Mesendoderm (in vitro differentiated cells): Measurements from ENCODE around the gene SLC39A11.

ENCODE experiments used
- DNase-seq: peaks from one replicate; pipeline ENCODE4 v3.0.0; 2013
- H2AK5ac ChIP-seq: 2 replicates; pipeline ENCODE4 v1.6.1; 2013; ENCODE audit warnings: low read length, inconsistent platforms
- H2BK120ac ChIP-seq: 2 replicates; pipeline ENCODE4 v1.6.1; 2013; ENCODE audit warnings: low read depth, mild to moderate bottlenecking, low read length, moderate library complexity, mixed read lengths
- H2BK15ac ChIP-seq: replicated peaks from 2 replicates; pipeline ENCODE4 v1.6.1; 2013; ENCODE audit warnings: low read depth, mild to moderate bottlenecking, moderate library complexity
- H2BK5ac ChIP-seq: 2 replicates; pipeline ENCODE4 v1.6.1; 2013; ENCODE audit warnings: low read length, inconsistent platforms
- H3K18ac ChIP-seq: 2 replicates; pipeline ENCODE4 v1.6.1; 2013; ENCODE audit warnings: mild to moderate bottlenecking, low read length, mixed read lengths
- H3K23ac ChIP-seq: one replicate; pipeline ENCODE4 v1.6.1; 2013; ENCODE audit warnings: low read length
- H3K27ac ChIP-seq: 2 replicates; pipeline ENCODE4 v1.5.1; 2013; ENCODE audit warnings: low read depth, mild to moderate bottlenecking, inconsistent platforms, low read length, moderate library complexity
- H3K27me3 ChIP-seq: 2 replicates; pipeline ENCODE4 v1.6.1; 2013; ENCODE audit warnings: low read length, control low read depth, mild to moderate bottlenecking, inconsistent platforms; ENCODE audit not compliant: insufficient read depth, poor library complexity
- H3K36me3 ChIP-seq: 2 replicates; pipeline ENCODE4 v1.6.1; 2013; ENCODE audit warnings: low read length, inconsistent platforms; ENCODE audit not compliant: control insufficient read depth, insufficient read depth
- H3K4ac ChIP-seq: one replicate; pipeline ENCODE4 v1.6.1; 2013; ENCODE audit warnings: low read depth, mild to moderate bottlenecking, low read length, moderate library complexity
- H3K4me1 ChIP-seq: 2 replicates; pipeline ENCODE4 v1.6.1; 2013; ENCODE audit warnings: low read depth, low read length, inconsistent platforms; ENCODE audit not compliant: control insufficient read depth
- H3K4me2 ChIP-seq: 2 replicates; pipeline ENCODE4 v1.6.1; 2013; ENCODE audit warnings: low read length
- H3K4me3 ChIP-seq: 2 replicates; pipeline ENCODE4 v1.5.1; 2013; ENCODE audit warnings: mild to moderate bottlenecking, low read length
- H3K56ac ChIP-seq: one replicate; pipeline ENCODE4 v1.6.1; 2013; ENCODE audit warnings: low read length
- H3K79me1 ChIP-seq: 2 replicates; pipeline ENCODE4 v1.6.1; 2013; ENCODE audit warnings: low read length, inconsistent platforms
- H3K79me2 ChIP-seq: 2 replicates; pipeline ENCODE4 v1.6.1; 2013; ENCODE audit warnings: mild to moderate bottlenecking, low read length; ENCODE audit not compliant: control insufficient read depth, insufficient read depth
- H3K9ac ChIP-seq: 2 replicates; pipeline ENCODE4 v1.6.1; 2013; ENCODE audit warnings: low read length, inconsistent platforms
- H4K5ac ChIP-seq: one replicate; pipeline ENCODE4 v1.6.1; 2013; ENCODE audit warnings: low read length
- H4K8ac ChIP-seq: one replicate; pipeline ENCODE4 v1.6.1; 2013; ENCODE audit warnings: low read depth, mild to moderate bottlenecking, control low read depth, low read length, moderate library complexity
- WGBS: extraction: QIAGEN DNeasy Blood & Tissue Kit; methylation state at CpG from one replicate; pipeline ENCODE4 v1.1.7; 2013; ENCODE audit warnings: low lambda C conversion rate, missing lambda C conversion rate; ENCODE audit not compliant: insufficient coverage; ENCODE audit errors: extremely low coverage; 5-methylcytosine and 5-hydroxymethylcytosine counted together

SLC39A11 gene

DNA sequence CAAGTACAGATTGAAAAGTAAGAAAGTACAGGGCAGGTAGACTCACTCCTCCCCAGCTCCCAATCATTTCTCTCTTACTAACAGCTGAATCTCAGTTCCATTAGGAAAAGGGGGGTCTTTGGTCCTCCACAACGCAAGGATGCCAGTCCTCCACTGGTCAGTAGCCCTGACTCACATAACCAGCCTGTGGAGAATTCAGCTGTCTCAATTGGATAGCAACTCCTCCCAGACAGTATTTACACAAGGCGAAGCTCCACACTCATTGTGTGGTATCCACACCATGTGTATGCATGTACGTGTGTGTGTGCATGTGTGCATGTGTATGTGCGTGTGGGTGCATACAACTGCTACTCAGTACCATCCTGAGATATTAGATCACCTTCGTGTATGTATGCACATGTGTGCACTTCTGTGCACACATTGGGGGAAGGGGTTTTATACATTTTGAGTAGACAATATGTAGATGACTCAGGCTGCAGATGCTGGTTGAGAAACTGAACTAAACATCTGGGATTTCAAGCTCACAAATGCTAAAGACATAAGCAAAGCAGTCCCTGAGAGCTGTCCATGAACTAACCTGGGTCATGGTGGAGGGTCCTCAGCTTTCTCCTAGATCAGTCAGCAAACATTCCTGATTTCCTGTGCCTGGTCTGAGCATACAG is 240.1 kb downstream of the SLC39A11 start:
- no peak overlapping the region for H2BK15ac ChIP-seq
- H4K8ac ChIP-seq: no peak overlapping the region
- H3K56ac ChIP-seq: peak overlapping the region; percentile 26
- no peak overlapping the region for H3K4me3 ChIP-seq
- DNase-seq: peak; percentile 25
- WGBS: no CpG with 5 or more reads among the region's 5 CpGs
- H3K79me1 ChIP-seq: no peaks in the 10 kb centered on the region
- no peak overlapping the region for H3K18ac ChIP-seq
- no peak overlapping the region for H3K4me2 ChIP-seq
- no peak overlapping the region for H4K5ac ChIP-seq
- no peak overlapping the region for H3K9ac ChIP-seq
- H3K79me2 ChIP-seq: no peaks in the 10 kb centered on the region
- H3K27me3 ChIP-seq: no peaks in the 10 kb centered on the region
- no peak overlapping the region for H3K4ac ChIP-seq
- H3K4me1 ChIP-seq: peaks cover 2% of the 10 kb centered on the region
- peak overlapping the region; percentile 76 for H2AK5ac ChIP-seq
- H3K36me3 ChIP-seq: no peaks in the 10 kb centered on the region
- no peak overlapping the region for H3K27ac ChIP-seq
- H2BK120ac ChIP-seq: no peak overlapping the region
- H3K23ac ChIP-seq: no peak overlapping the region
- H2BK5ac ChIP-seq: no peak overlapping the region

GRCh38 chr17:72850410-72851118 is 241.9 kb downstream of the SLC39A11 start:
- Histone ChIP-seq H2BK5ac (no peak overlapping the region), H3K27ac (no peak overlapping the region), H3K4me2 (no peak overlapping the region), H3K27me3 (no peaks in the 10 kb centered on the region), H3K79me1 (no peaks in the 10 kb centered on the region), H3K56ac (no peak overlapping the region), H3K4me3 (no peak overlapping the region), H3K4ac (no peak overlapping the region), H4K8ac (no peak overlapping the region), H2BK15ac (no peak overlapping the region), H3K4me1 (peaks cover 2% of the 10 kb centered on the region), H3K9ac (no peak overlapping the region), H2AK5ac (no peak overlapping the region), H3K36me3 (no peaks in the 10 kb centered on the region), H4K5ac (no peak overlapping the region), H3K79me2 (no peaks in the 10 kb centered on the region), H3K18ac (no peak overlapping the region), H3K23ac (no peak overlapping the region), H2BK120ac (no peak overlapping the region)
- WGBS: no CpG with 5 or more reads among the region's 10 CpGs
- no peak for DNase-seq

- no peak overlapping the region for H3K18ac ChIP-seq
- no peak overlapping the region for H3K56ac ChIP-seq
- no peak overlapping the region for H2BK15ac ChIP-seq
- H2AK5ac ChIP-seq: no peak overlapping the region
- no peaks in the 10 kb centered on the region for H3K36me3 ChIP-seq
- H3K27ac ChIP-seq: no peak overlapping the region
- no peak overlapping the region for H3K4me2 ChIP-seq
- H2BK120ac ChIP-seq: no peak overlapping the region
- no peak for DNase-seq
- no peak overlapping the region for H3K4me3 ChIP-seq
- H4K5ac ChIP-seq: no peak overlapping the region
- H3K9ac ChIP-seq: no peak overlapping the region
- H3K23ac ChIP-seq: no peak overlapping the region
- no peaks in the 10 kb centered on the region for H3K79me2 ChIP-seq
- no CpG with 5 or more reads among the region's 1 CpG for WGBS
- H2BK5ac ChIP-seq: no peak overlapping the region
- H3K4me1 ChIP-seq: no peaks in the 10 kb centered on the region
- H4K8ac ChIP-seq: no peak overlapping the region
- no peak overlapping the region for H3K4ac ChIP-seq
- no peaks in the 10 kb centered on the region for H3K27me3 ChIP-seq
- H3K79me1 ChIP-seq: no peaks in the 10 kb centered on the region
Measured at GRCh38 chr17:72846399-72846798, 246.1 kb downstream of the SLC39A11 start.

- no CpG with 5 or more reads among the region's 6 CpGs for WGBS
- Histone ChIP-seq H3K4me1 (no peaks in the 10 kb centered on the region), H3K4me3 (no peak overlapping the region), H4K8ac (no peak overlapping the region), H3K79me1 (no peaks in the 10 kb centered on the region), H4K5ac (no peak overlapping the region), H3K23ac (no peak overlapping the region), H2BK5ac (no peak overlapping the region), H3K18ac (no peak overlapping the region), H3K4ac (no peak overlapping the region), H3K27me3 (no peaks in the 10 kb centered on the region), H3K56ac (no peak overlapping the region), H3K27ac (no peak overlapping the region), H3K36me3 (no peaks in the 10 kb centered on the region), H3K4me2 (no peak overlapping the region), H3K79me2 (no peaks in the 10 kb centered on the region), H3K9ac (no peak overlapping the region), H2BK120ac (no peak overlapping the region), H2BK15ac (no peak overlapping the region), H2AK5ac (no peak overlapping the region)
- no peak for DNase-seq
Measured at GRCh38 chr17:72843591-72843990, 248.9 kb downstream of the SLC39A11 start.

GRCh38 chr17:72840019-72840418 is 252.5 kb downstream of the SLC39A11 start:
- Histone ChIP-seq H3K4me1 (no peaks in the 10 kb centered on the region), H3K27ac (no peak overlapping the region), H3K4me3 (no peak overlapping the region), H2BK120ac (no peak overlapping the region), H3K9ac (no peak overlapping the region), H3K36me3 (no peaks in the 10 kb centered on the region), H3K4ac (no peak overlapping the region), H3K27me3 (no peaks in the 10 kb centered on the region), H2BK15ac (no peak overlapping the region), H3K4me2 (no peak overlapping the region), H4K8ac (no peak overlapping the region), H3K23ac (no peak overlapping the region), H3K18ac (no peak overlapping the region), H2BK5ac (no peak overlapping the region), H4K5ac (no peak overlapping the region), H2AK5ac (no peak overlapping the region), H3K79me2 (no peaks in the 10 kb centered on the region), H3K56ac (no peak overlapping the region), H3K79me1 (no peaks in the 10 kb centered on the region)
- DNase-seq: no peak
